Fibroblast of lung (primary cell): ENCODE measurements around the gene RXFP4. TPM values are rescaled to one million over a fixed set of nuclear protein-coding genes. Genes with fewer than 3 reads are reported as not detected.
A peak's percentile ranks its signal among the peaks of the same experiment; 100 is the strongest.

Experiments used
- DNase-seq, 2 donors: peaks; one replicate each; pipeline versions ENCODE4 v3.0.0 to v3.0.0-alpha.2; 2010; ENCODE audit warnings: low read depth in 2 of 2
- H2AFZ ChIP-seq: 2 replicates; pipeline ENCODE4 v1.5.1; 2012; ENCODE audit warnings: low read length, control low read depth, inconsistent platforms
- H3K27ac ChIP-seq: 2 replicates; pipeline ENCODE4 v1.5.1; 2011; ENCODE audit warnings: low read length, control low read depth; ENCODE audit not compliant: insufficient read depth
- H3K27me3 ChIP-seq: 2 replicates; pipeline ENCODE4 v1.5.1; 2011; ENCODE audit warnings: mild to moderate bottlenecking, low read length; ENCODE audit not compliant: control insufficient read depth, insufficient read depth
- H3K36me3 ChIP-seq: 2 replicates; pipeline ENCODE4 v1.5.1; 2011; ENCODE audit warnings: low read length; ENCODE audit not compliant: control insufficient read depth, insufficient read depth
- H3K4me1 ChIP-seq: 2 replicates; pipeline ENCODE4 v1.5.1; 2011; ENCODE audit warnings: low read length; ENCODE audit not compliant: control insufficient read depth, insufficient read depth; ENCODE audit errors: extremely low read depth
- H3K4me2 ChIP-seq: 2 replicates; pipeline ENCODE4 v1.5.1; 2011; ENCODE audit warnings: low read length, control low read depth; ENCODE audit not compliant: insufficient read depth; ENCODE audit errors: extremely low read depth
- H3K4me3 ChIP-seq, 4 experiments: fragments of 200-600 bp in 1 of 4; sonication (generic) in 1 of 4; replicated peaks in 1 of 4; 2 replicates each; pipeline ENCODE4 v1.5.1; 2011 to 2016; ENCODE audit warnings: low read length in 4 of 4, low read depth in 3 of 4, mild to moderate bottlenecking in 3 of 4, control low read depth in 2 of 4, inconsistent platforms in 1 of 4, mixed read lengths in 1 of 4; ENCODE audit not compliant: insufficient read depth in 1 of 4; ENCODE audit errors: control extremely low read depth in 1 of 4
- H3K79me2 ChIP-seq: 2 replicates; pipeline ENCODE4 v1.5.1; 2012; ENCODE audit warnings: mild to moderate bottlenecking, low read length, inconsistent platforms; ENCODE audit not compliant: control insufficient read depth, insufficient read depth
- H3K9ac ChIP-seq: 2 replicates; pipeline ENCODE4 v1.5.1; 2011; ENCODE audit warnings: mild to moderate bottlenecking, low read length, control low read depth; ENCODE audit not compliant: insufficient read depth
- H3K9me3 ChIP-seq: 2 replicates; pipeline ENCODE4 v1.5.1; 2012; ENCODE audit warnings: low read depth, low read length; ENCODE audit not compliant: control insufficient read depth, insufficient read depth
- H4K20me1 ChIP-seq: 2 replicates; pipeline ENCODE4 v1.5.1; 2011; ENCODE audit warnings: low read length; ENCODE audit not compliant: control insufficient read depth, insufficient read depth; ENCODE audit errors: extremely low read depth
- CTCF ChIP-seq, 2 donors: IDR thresholded peaks in 1 of 2; conservative IDR thresholded peaks in 1 of 2; 1 replicate in 1 of 2; 2 replicates in 1 of 2; pipeline ENCODE4 v1.5.1; 2011 to 2012; ENCODE audit warnings: low read length in 2 of 2, control low read depth in 1 of 2, inconsistent platforms in 1 of 2, low read depth in 1 of 2, mild to moderate bottlenecking in 1 of 2
- EZH2 ChIP-seq: IDR thresholded peaks from 2 replicates; pipeline ENCODE4 v1.5.1; 2012; ENCODE audit warnings: low read length, control low read depth, mild to moderate bottlenecking; ENCODE audit errors: missing control alignments
- polyA plus RNA-seq, 2 donors: library from polyadenylated mRNA; depleted of rRNA in 1 of 2; stranded (reverse) in 1 of 2; unstranded in 1 of 2; fragments of >200 nt; gene quantifications; 2 replicates each; pipeline ENCODE4 v1.2.1, GENCODE V29; 2011 to 2012; ENCODE audit warnings: missing spikeins in 1 of 2
- total RNA-seq: library from RNA; depleted of rRNA; stranded (reverse); fragments of >200 nt; gene quantifications from 2 replicates; pipeline ENCODE4 v1.2.1, GENCODE V29; 2014

Gene RXFP4
- total and polyA plus RNA-seq, 2 donors (not counting 1 experiment from before 2014, with no cell fraction given): not detected

GRCh38 chr1:155912056-155912536 lies 29.3 kb upstream of the RXFP4 start:
- Histone ChIP-seq H3K79me2 (peaks cover 18% of the 10 kb centered on the region), H4K20me1 (no peaks in the 10 kb centered on the region), H3K36me3 (peaks cover 9% of the 10 kb centered on the region), H3K27ac (peak overlapping the region; percentile 94), H3K27me3 (no peaks in the 10 kb centered on the region), H3K9me3 (no peaks in the 10 kb centered on the region), H3K9ac (no peak overlapping the region), H3K4me2 (no peak overlapping the region), H3K4me1 (peaks cover 6% of the 10 kb centered on the region), H3K4me3 (no peak overlapping the region), H2AFZ (no peak overlapping the region)
- no peak for DNase-seq
- TF ChIP-seq EZH2: no peak
- no peak for TF ChIP-seq CTCF (conservative IDR thresholded peaks at IDR 0.05 in 1 of 2, IDR thresholded peaks at IDR 0.05 in 1 of 2; ENCODE audit: low read depth in 1 of 2, low read length in 2 of 2)

GRCh38 chr1:155913969-155914757 lies 27.3 kb upstream of the RXFP4 start:
- Histone ChIP-seq H3K27me3 (no peaks in the 10 kb centered on the region), H3K4me2 (peak overlapping the region; percentile 18), H3K4me1 (peaks cover 6% of the 10 kb centered on the region), H4K20me1 (no peaks in the 10 kb centered on the region), H3K27ac (peak overlapping the region; percentile 69), H3K36me3 (peaks cover 12% of the 10 kb centered on the region), H3K79me2 (peaks cover 14% of the 10 kb centered on the region), H2AFZ (no peak overlapping the region), H3K9ac (no peak overlapping the region), H3K4me3 (no peak overlapping the region), H3K9me3 (no peaks in the 10 kb centered on the region)
- no peak for TF ChIP-seq CTCF (conservative IDR thresholded peaks at IDR 0.05 in 1 of 2, IDR thresholded peaks at IDR 0.05 in 1 of 2; ENCODE audit: low read depth in 1 of 2, low read length in 2 of 2)
- TF ChIP-seq EZH2: no peak
- peak; percentile 44 to 58 for DNase-seq

GRCh38 chr1:155918660-155919059 lies 22.8 kb upstream of the RXFP4 start:
- Histone ChIP-seq H3K4me1 (peaks cover 2% of the 10 kb centered on the region), H4K20me1 (no peaks in the 10 kb centered on the region), H3K79me2 (peaks cover 7% of the 10 kb centered on the region), H3K9me3 (no peaks in the 10 kb centered on the region), H3K4me2 (no peak overlapping the region), H3K27ac (no peak overlapping the region), H2AFZ (no peak overlapping the region), H3K4me3 (no peak overlapping the region), H3K9ac (no peak overlapping the region), H3K27me3 (no peaks in the 10 kb centered on the region), H3K36me3 (peaks cover 17% of the 10 kb centered on the region)
- DNase-seq: no peak
- TF ChIP-seq EZH2 (no peak), CTCF (conservative IDR thresholded peaks at IDR 0.05 in 1 of 2, IDR thresholded peaks at IDR 0.05 in 1 of 2; ENCODE audit: low read depth in 1 of 2, low read length in 2 of 2) (no peak)
